Activated naive CD8-positive, alpha-beta T cell (primary cell): ENCODE results near the gene RFK.

ENCODE experiments used
- H3K27ac Mint-ChIP-seq: one replicate; pipeline ENCODE4 v1.8.0; 2021; ENCODE audit warnings: mixed read lengths
- H3K27me3 Mint-ChIP-seq: one replicate; pipeline ENCODE4 v1.8.0; 2021; ENCODE audit warnings: mixed read lengths
- H3K36me3 Mint-ChIP-seq: one replicate; pipeline ENCODE4 v1.8.0; 2021; ENCODE audit warnings: mixed read lengths
- H3K4me1 Mint-ChIP-seq: one replicate; pipeline ENCODE4 v1.8.0; 2021; ENCODE audit warnings: low read depth, mixed read lengths
- H3K4me3 Mint-ChIP-seq: one replicate; pipeline ENCODE4 v1.8.0; 2021; ENCODE audit warnings: mild to moderate bottlenecking, mixed read lengths
- H3K9me3 Mint-ChIP-seq: one replicate; pipeline ENCODE4 v1.8.0; 2021; ENCODE audit warnings: low read depth, mixed read lengths

The RFK gene

DNA sequence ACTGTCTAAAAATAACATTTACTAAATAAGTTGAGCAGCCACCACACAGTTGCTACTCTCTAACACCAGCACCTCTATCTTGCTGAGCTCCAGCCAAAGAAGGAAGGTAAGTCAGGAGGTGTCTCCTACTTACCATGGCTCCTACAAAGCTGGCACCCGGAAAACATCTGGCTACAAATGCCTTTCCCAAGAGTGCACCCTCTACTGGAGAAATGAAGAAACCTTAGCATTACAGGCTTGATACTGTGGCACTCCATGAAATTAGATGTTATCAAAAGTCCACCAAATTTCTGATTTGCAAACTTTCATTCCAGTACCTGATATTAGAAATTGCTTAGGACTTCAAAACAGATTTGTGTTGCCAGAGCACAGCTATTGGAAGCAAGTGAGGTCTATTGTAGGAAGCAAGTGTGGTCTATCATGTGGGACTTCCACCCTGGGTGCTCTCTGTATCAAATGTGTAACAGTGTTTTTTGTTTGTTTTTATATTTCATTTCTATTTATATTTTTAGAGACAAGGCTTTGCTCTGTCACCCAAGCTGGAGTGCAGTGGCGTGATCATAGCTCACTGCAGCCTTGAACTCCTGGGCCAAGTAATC, 25.7 kb upstream of the RFK start:
- no peak overlapping the region for H3K4me3 Mint-ChIP-seq
- no peak overlapping the region for H3K27ac Mint-ChIP-seq
- peaks cover 14% of the 10 kb centered on the region for H3K4me1 Mint-ChIP-seq
- no peaks in the 10 kb centered on the region for H3K9me3 Mint-ChIP-seq
- H3K27me3 Mint-ChIP-seq = no peaks in the 10 kb centered on the region
- H3K36me3 Mint-ChIP-seq = no peaks in the 10 kb centered on the region

GRCh38 chr9:76417394-76417793, 23.2 kb upstream of the RFK start:
- Mint-ChIP-seq H3K4me3 (no peak overlapping the region), H3K9me3 (peaks cover 7% of the 10 kb centered on the region), H3K27ac (no peak overlapping the region), H3K27me3 (no peaks in the 10 kb centered on the region), H3K4me1 (peaks cover 2% of the 10 kb centered on the region), H3K36me3 (peaks cover 8% of the 10 kb centered on the region)

GRCh38 chr9:76415731-76416130, 21.5 kb upstream of the RFK start:
- Mint-ChIP-seq H3K27me3 (no peaks in the 10 kb centered on the region), H3K27ac (no peak overlapping the region), H3K36me3 (peaks cover 8% of the 10 kb centered on the region), H3K9me3 (peaks cover 7% of the 10 kb centered on the region), H3K4me1 (peaks cover 2% of the 10 kb centered on the region), H3K4me3 (no peak overlapping the region)

GRCh38 chr9:76415154-76415553, 20.9 kb upstream of the RFK start:
- Mint-ChIP-seq H3K4me3 (no peak overlapping the region), H3K4me1 (peaks cover 2% of the 10 kb centered on the region), H3K27ac (no peak overlapping the region), H3K27me3 (no peaks in the 10 kb centered on the region), H3K9me3 (peaks cover 7% of the 10 kb centered on the region), H3K36me3 (peaks cover 8% of the 10 kb centered on the region)

- peaks cover 7% of the 10 kb centered on the region for H3K9me3 Mint-ChIP-seq
- H3K36me3 Mint-ChIP-seq = peaks cover 8% of the 10 kb centered on the region
- H3K4me3 Mint-ChIP-seq = no peak overlapping the region
- no peaks in the 10 kb centered on the region for H3K27me3 Mint-ChIP-seq
- no peak overlapping the region for H3K27ac Mint-ChIP-seq
- peaks cover 2% of the 10 kb centered on the region for H3K4me1 Mint-ChIP-seq
Measured at GRCh38 chr9:76414661-76415060, 20.4 kb upstream of the RFK start.

DNA sequence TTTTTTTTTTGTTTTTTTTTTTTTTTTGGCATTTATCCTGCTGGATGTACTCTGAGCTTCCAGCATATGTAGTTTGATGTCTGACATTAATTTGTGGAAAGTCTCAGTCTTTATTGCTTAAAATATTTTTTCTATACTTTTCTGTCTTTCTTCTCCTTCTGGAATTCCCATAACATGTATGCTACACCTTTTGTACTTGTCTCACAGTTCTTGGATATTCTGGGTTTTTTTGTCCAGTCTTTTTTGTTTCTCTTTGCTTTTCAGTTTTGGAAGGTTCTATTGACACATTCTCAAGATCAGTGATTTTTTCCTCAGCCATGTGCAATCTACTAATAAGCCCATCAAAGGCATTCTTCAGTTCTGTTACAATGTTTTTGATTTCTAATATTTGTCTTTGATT, 19.4 kb upstream of the RFK start:
- Mint-ChIP-seq H3K36me3 (peaks cover 8% of the 10 kb centered on the region), H3K9me3 (peaks cover 7% of the 10 kb centered on the region), H3K27me3 (no peaks in the 10 kb centered on the region), H3K4me1 (peaks cover 2% of the 10 kb centered on the region), H3K27ac (no peak overlapping the region), H3K4me3 (no peak overlapping the region)

DNA sequence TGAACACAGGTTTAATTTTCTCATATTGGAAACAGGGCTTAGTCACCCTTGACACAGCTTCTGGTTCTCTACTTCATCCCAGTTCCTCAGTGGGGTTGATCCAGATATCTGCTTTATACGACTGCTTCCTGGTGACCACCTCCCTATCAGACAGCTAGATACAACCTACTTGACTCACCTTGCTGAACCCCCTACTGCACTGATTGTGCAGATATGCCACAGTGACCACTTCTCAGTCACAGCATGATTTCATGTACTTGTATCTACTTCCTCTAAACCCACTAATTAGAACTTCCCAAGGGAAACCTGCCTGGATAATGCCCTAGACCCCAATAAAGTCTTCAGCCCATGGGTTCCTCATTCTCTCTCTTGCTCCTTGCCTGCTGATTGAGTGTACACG, 18.4 kb upstream of the RFK start:
- Mint-ChIP-seq H3K27ac (no peak overlapping the region), H3K36me3 (peaks cover 8% of the 10 kb centered on the region), H3K4me3 (no peak overlapping the region), H3K9me3 (peaks cover 7% of the 10 kb centered on the region), H3K27me3 (no peaks in the 10 kb centered on the region), H3K4me1 (peaks cover 2% of the 10 kb centered on the region)

DNA sequence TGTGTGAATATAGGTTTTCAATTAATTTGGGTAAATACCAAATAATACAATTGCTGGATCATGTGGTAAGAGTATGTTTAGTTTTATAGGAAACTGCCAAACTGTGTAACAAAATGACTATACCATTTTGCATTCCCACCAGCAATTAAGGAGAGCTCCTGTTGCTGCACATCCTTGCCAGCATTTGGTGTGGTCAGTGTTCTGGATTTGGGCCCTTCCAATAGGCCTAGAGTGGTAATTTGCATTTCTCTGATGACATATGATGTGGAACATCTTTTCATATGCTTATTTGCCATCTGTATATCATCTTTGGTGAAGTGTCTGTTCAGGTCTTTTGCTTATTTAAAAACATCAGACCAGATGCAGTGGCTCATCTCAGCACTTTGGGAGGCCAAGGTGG, 11.6 kb upstream of the RFK start:
- no peak overlapping the region for H3K27ac Mint-ChIP-seq
- H3K4me3 Mint-ChIP-seq = no peak overlapping the region
- H3K36me3 Mint-ChIP-seq = no peaks in the 10 kb centered on the region
- H3K4me1 Mint-ChIP-seq = peaks cover 9% of the 10 kb centered on the region
- no peaks in the 10 kb centered on the region for H3K27me3 Mint-ChIP-seq
- H3K9me3 Mint-ChIP-seq = no peaks in the 10 kb centered on the region

- Mint-ChIP-seq H3K9me3 (no peaks in the 10 kb centered on the region), H3K36me3 (no peaks in the 10 kb centered on the region), H3K27ac (no peak overlapping the region), H3K4me3 (no peak overlapping the region), H3K27me3 (no peaks in the 10 kb centered on the region), H3K4me1 (peaks cover 10% of the 10 kb centered on the region)
Measured at GRCh38 chr9:76405340-76405739, 11.1 kb upstream of the RFK start.

GRCh38 chr9:76404401-76404800, 10.2 kb upstream of the RFK start:
- no peaks in the 10 kb centered on the region for H3K9me3 Mint-ChIP-seq
- peaks cover 10% of the 10 kb centered on the region for H3K4me1 Mint-ChIP-seq
- H3K27ac Mint-ChIP-seq = no peak overlapping the region
- no peak overlapping the region for H3K4me3 Mint-ChIP-seq
- no peaks in the 10 kb centered on the region for H3K36me3 Mint-ChIP-seq
- no peaks in the 10 kb centered on the region for H3K27me3 Mint-ChIP-seq

- Mint-ChIP-seq H3K4me1 (peaks cover 10% of the 10 kb centered on the region), H3K27ac (peak overlapping the region; percentile 81), H3K4me3 (peak overlapping the region; percentile 67), H3K9me3 (no peaks in the 10 kb centered on the region), H3K27me3 (no peaks in the 10 kb centered on the region), H3K36me3 (no peaks in the 10 kb centered on the region)
Measured at GRCh38 chr9:76403352-76403751, 9.1 kb upstream of the RFK start.

DNA sequence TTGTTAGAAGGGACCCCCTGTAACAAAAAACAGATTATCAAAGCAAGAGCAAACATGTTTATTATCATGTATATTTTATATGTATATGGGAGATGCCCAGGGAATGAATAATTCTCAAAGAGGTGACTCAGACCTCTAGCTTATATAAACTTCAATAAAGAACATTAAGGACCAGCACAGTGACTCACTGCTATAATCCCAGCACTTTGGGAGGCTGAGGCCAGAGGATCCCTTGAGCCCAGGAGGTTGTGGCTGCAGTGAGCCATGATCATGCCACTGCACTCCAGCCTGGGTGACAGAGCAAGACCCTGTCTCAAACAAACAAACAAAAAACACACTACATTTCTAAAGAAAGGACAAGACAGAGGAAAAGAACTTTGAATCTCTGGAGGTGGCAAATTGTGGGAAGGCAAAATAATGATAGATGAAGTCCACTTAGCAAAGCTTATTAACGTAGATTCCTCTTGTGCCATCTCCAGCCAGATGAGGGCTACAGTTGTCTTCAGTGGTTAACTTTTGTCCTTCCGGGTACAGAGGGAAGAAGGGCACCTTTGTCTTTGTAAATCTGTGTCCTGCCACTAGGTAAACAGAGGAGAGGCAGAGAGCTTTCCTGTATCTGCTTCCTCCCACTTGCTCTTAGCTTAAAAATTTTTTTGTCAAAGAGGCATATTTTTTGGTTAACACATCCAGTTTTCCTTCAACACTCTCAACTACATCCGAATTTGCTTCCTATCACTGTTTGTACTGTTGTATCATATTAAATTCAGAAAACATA, 7.5 kb upstream of the RFK start:
- Mint-ChIP-seq H3K4me1 (peaks cover 10% of the 10 kb centered on the region), H3K27me3 (no peaks in the 10 kb centered on the region), H3K36me3 (no peaks in the 10 kb centered on the region), H3K9me3 (no peaks in the 10 kb centered on the region), H3K27ac (no peak overlapping the region), H3K4me3 (no peak overlapping the region)

GRCh38 chr9:76401176-76401575, 7.0 kb upstream of the RFK start:
- peaks cover 10% of the 10 kb centered on the region for H3K4me1 Mint-ChIP-seq
- H3K4me3 Mint-ChIP-seq = no peak overlapping the region
- no peaks in the 10 kb centered on the region for H3K9me3 Mint-ChIP-seq
- no peaks in the 10 kb centered on the region for H3K27me3 Mint-ChIP-seq
- H3K36me3 Mint-ChIP-seq = no peaks in the 10 kb centered on the region
- no peak overlapping the region for H3K27ac Mint-ChIP-seq

- Mint-ChIP-seq H3K36me3 (no peaks in the 10 kb centered on the region), H3K4me3 (no peak overlapping the region), H3K27ac (no peak overlapping the region), H3K4me1 (peaks cover 10% of the 10 kb centered on the region), H3K9me3 (no peaks in the 10 kb centered on the region), H3K27me3 (no peaks in the 10 kb centered on the region)
Measured at GRCh38 chr9:76400534-76401096, 6.4 kb upstream of the RFK start.

DNA sequence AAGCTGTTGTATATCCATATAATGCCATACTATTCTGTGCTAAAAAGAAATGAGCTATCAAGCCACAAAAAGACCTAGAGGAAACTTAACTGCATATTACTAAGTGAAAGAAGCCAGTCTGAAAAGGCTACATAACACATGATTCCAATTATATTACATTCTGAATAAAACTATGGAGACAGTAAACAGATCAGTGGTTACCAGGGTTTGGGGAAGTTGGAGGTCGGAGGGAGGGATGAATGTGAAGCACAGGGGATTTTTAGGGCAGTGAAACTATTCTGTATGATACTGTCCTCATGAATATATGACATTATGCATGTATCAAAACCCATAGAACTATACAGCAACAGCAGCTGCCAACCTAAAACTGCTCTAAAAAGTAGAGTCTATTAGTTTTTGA, 5.6 kb upstream of the RFK start:
- peaks cover 16% of the 10 kb centered on the region for H3K4me1 Mint-ChIP-seq
- no peaks in the 10 kb centered on the region for H3K27me3 Mint-ChIP-seq
- no peaks in the 10 kb centered on the region for H3K36me3 Mint-ChIP-seq
- H3K27ac Mint-ChIP-seq = no peak overlapping the region
- H3K9me3 Mint-ChIP-seq = no peaks in the 10 kb centered on the region
- no peak overlapping the region for H3K4me3 Mint-ChIP-seq

DNA sequence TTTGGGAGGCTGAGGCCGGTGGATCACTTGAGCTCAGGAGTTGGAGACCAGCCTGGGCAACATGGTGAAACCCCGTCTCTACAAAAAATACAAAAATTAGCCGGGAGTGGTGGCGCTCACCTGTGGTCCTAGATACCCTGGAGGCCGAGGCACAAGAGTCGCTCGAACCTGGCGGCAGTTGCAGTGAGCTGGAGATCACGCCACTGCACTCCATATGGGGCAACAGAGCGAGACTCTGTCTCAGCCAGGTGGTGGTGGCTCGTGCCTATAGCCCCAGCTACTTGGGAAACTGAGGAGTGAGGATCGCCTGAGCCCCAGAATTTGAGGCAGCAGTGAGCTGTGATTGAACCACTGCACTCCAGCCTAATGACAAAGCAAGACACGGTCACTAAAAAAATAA, 2.4 kb upstream of the RFK start:
- H3K4me3 Mint-ChIP-seq = no peak overlapping the region
- H3K27ac Mint-ChIP-seq = no peak overlapping the region
- peaks cover 10% of the 10 kb centered on the region for H3K36me3 Mint-ChIP-seq
- no peaks in the 10 kb centered on the region for H3K27me3 Mint-ChIP-seq
- H3K4me1 Mint-ChIP-seq = peaks cover 26% of the 10 kb centered on the region
- no peaks in the 10 kb centered on the region for H3K9me3 Mint-ChIP-seq
